Spleen (tissue), 7 donors: ENCODE results near the gene DALRD3.

ENCODE experiments used
- POLR2A ChIP-seq, 3 donors: fragments of 450-650 bp; IDR thresholded peaks; one replicate each; pipeline ENCODE4 v1.5.1; 2017; ENCODE audit warnings: antibody characterized with exemption in 3 of 3, mild to moderate bottlenecking in 1 of 3
- TF ChIP-seq, protein P1 (sequence below), 11 experiments: fragments of 200-600 bp in 7 of 11; fragments of 450-650 bp in 4 of 11; sonication (generic) in 4 of 11; IDR thresholded peaks in 8 of 11; conservative IDR thresholded peaks in 3 of 11; 1 replicate in 7 of 11; 2 replicates in 4 of 11; pipeline versions ENCODE4 v1.4.0 to v1.8.0; 2016 to 2021; ENCODE audit warnings: antibody characterized with exemption in 11 of 11, inconsistent platforms in 4 of 11, mild to moderate bottlenecking in 1 of 11
- donor health status: DM: no; HTN: no; CAD: no; lungs with moderate emphysema.
- donor health status: DM: no; HTN: no; CAD: no.
- donor health status: DM: no; HTN: no; CAD: no.

DNA sequence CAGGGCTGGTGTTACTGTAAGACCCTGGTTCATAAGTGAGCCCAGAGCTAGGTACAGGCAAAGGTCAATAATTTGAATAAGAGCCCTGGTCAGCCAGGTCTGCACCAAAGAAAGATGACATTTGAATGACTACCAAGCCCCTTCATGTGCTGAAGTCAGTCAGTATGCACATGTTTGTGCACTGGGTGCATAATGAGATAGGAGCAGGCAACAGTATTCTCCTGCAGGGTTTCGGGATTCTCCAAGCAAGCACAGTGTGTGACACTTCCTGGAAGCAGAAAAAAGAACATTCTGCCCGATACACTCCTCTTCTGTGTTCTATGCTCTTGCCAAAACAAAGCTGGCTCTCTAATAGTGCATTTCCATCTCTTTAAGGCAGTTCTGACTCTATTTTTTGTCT, 16.3 kb upstream of the DALRD3 start:
- no peak for TF ChIP-seq POLR2A (IDR thresholded peaks at IDR 0.05)
- TF ChIP-seq, protein P1, sequence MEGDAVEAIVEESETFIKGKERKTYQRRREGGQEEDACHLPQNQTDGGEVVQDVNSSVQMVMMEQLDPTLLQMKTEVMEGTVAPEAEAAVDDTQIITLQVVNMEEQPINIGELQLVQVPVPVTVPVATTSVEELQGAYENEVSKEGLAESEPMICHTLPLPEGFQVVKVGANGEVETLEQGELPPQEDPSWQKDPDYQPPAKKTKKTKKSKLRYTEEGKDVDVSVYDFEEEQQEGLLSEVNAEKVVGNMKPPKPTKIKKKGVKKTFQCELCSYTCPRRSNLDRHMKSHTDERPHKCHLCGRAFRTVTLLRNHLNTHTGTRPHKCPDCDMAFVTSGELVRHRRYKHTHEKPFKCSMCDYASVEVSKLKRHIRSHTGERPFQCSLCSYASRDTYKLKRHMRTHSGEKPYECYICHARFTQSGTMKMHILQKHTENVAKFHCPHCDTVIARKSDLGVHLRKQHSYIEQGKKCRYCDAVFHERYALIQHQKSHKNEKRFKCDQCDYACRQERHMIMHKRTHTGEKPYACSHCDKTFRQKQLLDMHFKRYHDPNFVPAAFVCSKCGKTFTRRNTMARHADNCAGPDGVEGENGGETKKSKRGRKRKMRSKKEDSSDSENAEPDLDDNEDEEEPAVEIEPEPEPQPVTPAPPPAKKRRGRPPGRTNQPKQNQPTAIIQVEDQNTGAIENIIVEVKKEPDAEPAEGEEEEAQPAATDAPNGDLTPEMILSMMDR (IDR thresholded peaks at IDR 0.05 in 8 of 11, conservative IDR thresholded peaks at IDR 0.05 in 3 of 11), result no peak
